BJ (cell line): ENCODE measurements around the gene FARP2. TPM values are rescaled to one million over a fixed set of nuclear protein-coding genes. Genes with fewer than 3 reads are reported as not detected.
"Not testable (repeated sequence)": the region's sequence is repeated elsewhere in the genome, so short reads cannot be mapped to it uniquely, and the experiment has no call there.

Source experiments
- CTCF ChIA-PET: fragments of 350-600 bp; formaldehyde crosslinking; extraction: SDS; loops from one replicate; lab custom pipeline; 2021; ENCODE audit warnings: antibody characterized with exemption, inconsistent platforms; lab: Yijun Ruan, JAX
- POLR2A ChIA-PET: fragments of 300-600 bp; sonication (Branson Sonifier 250); formaldehyde crosslinking; extraction: SDS; loops from one replicate; lab custom pipeline; 2021; ENCODE audit warnings: antibody characterized with exemption; lab: Charles Lee
- DNase-seq: peaks from one replicate; pipeline ENCODE4 v3.0.0-alpha.2; 2011; ENCODE audit warnings: low read depth
- H3K27me3 ChIP-seq: 2 replicates; pipeline ENCODE4 v1.6.0; 2011; ENCODE audit warnings: low read length; ENCODE audit not compliant: control insufficient read depth, insufficient read depth
- H3K36me3 ChIP-seq: 2 replicates; pipeline ENCODE4 v1.5.1; 2011; ENCODE audit warnings: low read length; ENCODE audit not compliant: control insufficient read depth, insufficient read depth
- H3K4me3 ChIP-seq: 2 replicates; pipeline ENCODE4 v1.5.1; 2011; ENCODE audit warnings: low read depth, mild to moderate bottlenecking, control low read depth, low read length
- polyA plus RNA-seq: library from polyadenylated mRNA; depleted of rRNA; stranded (reverse); fragments of >200 nt; gene quantifications from 2 replicates; pipeline ENCODE4 v1.2.3, GENCODE V29; 2011
- TF ChIP-seq, protein P1 (sequence below): IDR thresholded peaks from 2 replicates; pipeline ENCODE4 v1.5.1; 2011; ENCODE audit warnings: low read depth, mild to moderate bottlenecking, control low read depth, inconsistent platforms, low read length, moderate library complexity; ENCODE audit not compliant: insufficient read depth

Gene FARP2
- polyA plus RNA-seq, 1 experiment, result 28.7 TPM

DNA sequence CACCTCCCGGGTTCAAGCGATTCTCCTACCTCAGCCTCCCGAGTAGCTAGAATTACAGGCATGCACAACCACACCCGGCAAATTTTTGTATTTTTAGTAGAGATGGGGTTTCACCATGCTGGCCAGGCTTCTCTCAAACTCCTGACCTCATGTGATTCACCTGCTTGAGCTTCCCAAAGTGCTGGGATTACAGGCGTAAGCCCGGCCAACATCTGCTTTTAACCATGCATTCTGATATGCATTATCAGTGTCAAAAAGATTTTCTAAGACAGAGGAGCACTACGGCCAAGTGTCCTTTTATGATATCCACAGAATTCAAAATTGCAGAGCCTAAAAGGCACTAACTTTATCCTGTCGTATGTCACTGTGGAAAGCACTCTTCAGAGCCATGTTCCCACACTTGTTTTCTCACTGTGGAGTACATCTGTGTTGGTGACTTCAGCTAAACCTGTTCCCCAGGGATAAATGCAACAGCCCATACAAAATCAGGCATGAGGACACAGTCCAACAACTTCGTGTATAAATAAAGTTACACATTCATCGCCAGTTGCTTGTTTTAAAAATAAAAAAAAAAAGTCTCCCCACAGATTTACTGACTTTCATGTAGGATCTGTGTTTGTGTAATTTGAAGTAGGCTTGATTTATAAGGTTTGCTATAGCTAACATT lies 95.9 kb downstream of the FARP2 start:
- TF ChIP-seq, protein P1, sequence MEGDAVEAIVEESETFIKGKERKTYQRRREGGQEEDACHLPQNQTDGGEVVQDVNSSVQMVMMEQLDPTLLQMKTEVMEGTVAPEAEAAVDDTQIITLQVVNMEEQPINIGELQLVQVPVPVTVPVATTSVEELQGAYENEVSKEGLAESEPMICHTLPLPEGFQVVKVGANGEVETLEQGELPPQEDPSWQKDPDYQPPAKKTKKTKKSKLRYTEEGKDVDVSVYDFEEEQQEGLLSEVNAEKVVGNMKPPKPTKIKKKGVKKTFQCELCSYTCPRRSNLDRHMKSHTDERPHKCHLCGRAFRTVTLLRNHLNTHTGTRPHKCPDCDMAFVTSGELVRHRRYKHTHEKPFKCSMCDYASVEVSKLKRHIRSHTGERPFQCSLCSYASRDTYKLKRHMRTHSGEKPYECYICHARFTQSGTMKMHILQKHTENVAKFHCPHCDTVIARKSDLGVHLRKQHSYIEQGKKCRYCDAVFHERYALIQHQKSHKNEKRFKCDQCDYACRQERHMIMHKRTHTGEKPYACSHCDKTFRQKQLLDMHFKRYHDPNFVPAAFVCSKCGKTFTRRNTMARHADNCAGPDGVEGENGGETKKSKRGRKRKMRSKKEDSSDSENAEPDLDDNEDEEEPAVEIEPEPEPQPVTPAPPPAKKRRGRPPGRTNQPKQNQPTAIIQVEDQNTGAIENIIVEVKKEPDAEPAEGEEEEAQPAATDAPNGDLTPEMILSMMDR, result no peak
- ChIA-PET CTCF (no interaction called here), POLR2A (no interaction called here)
- H3K36me3 ChIP-seq, result peaks cover 2% of the 10 kb centered on the region; the same call in 1 of the 2 replicates
- no peaks in the 10 kb centered on the region for H3K27me3 ChIP-seq
- H3K4me3 ChIP-seq, result no peak overlapping the region
- DNase-seq, result no peak

DNA sequence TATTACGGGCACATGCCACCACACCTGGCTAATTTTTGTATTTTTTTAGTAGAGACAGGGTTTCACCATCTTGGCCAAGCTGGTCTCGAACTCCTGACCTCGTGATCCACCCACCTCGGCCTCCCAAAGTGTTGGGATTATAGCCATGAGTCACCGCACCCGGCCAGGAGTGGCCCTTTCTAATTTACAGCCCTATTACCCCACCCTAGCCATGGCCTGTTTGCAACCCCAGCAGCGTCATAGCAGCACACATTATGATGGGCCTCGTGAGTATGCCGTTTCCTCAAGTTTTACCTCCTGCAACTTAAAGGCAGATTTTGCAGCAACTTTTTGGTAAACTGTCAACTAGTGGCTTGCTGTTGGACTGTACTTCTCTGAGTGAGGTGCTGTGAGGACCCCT lies 97.8 kb downstream of the FARP2 start:
- H3K36me3 ChIP-seq, H3K27me3 ChIP-seq, H3K4me3 ChIP-seq, POLR2A ChIA-PET, CTCF ChIA-PET, DNase-seq: not testable (repeated sequence)

DNA sequence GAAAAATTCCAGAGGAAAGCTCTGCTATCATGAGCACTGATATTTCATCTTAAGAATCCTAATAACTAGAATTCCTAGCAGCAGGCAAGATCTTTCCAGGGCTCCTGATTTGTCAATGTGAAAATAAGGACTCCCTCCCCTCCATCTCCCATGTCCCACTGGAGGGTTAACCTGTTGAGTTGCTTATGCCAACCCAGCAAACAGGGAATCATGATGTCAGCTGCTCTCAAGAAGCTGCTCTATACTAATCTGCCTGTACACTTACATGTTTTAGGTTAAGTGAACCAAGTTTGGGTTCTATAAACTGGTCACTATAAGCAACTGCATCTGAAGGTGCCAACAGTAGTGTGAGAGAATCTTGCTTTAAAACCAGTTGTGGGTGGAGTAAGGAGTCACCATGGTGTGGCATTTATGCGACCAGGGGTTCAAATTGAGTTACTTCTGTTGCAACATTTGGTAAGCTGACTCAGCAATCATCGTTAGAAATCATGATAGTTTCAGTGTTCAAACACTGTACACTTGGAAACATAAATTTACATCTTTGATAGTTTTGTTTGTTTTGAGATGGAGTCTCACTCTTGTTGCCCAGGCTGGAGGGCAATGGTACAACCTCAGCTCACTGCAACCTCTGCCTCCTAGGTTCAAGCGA lies 98.9 kb downstream of the FARP2 start:
- Histone ChIP-seq H3K4me3 (no peak overlapping the region), H3K36me3 (no peaks in the 10 kb centered on the region), H3K27me3 (no peaks in the 10 kb centered on the region)
- DNase-seq, result no peak
- TF ChIP-seq, protein P1, result no peak
- CTCF ChIA-PET, result no interaction called here
- POLR2A ChIA-PET, result no interaction called here

DNA sequence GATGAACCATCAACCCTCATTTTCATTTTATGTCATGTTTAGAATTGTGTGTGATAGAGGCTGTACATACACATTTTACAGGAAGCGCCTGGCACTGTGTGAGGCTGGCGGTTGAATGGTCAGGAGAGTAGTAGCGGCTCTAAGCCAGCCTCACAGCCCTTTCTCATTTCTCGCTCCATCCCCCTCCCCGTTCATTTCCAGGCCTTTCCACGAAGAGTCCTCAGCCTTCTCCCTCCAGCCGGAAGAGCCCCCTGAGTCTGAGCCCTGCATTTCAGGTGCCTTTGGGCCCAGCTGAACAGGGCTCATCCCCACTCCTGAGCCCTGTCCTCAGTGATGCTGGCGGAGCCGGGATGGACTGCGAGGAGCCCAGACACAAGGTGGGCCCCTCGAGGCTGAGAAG lies 100.5 kb downstream of the FARP2 start:
- Histone ChIP-seq H3K36me3 (no peaks in the 10 kb centered on the region), H3K27me3 (no peaks in the 10 kb centered on the region), H3K4me3 (no peak overlapping the region)
- DNase-seq, result no peak
- ChIA-PET CTCF (no interaction called here), POLR2A (no interaction called here)
- TF ChIP-seq, protein P1, result no peak

DNA sequence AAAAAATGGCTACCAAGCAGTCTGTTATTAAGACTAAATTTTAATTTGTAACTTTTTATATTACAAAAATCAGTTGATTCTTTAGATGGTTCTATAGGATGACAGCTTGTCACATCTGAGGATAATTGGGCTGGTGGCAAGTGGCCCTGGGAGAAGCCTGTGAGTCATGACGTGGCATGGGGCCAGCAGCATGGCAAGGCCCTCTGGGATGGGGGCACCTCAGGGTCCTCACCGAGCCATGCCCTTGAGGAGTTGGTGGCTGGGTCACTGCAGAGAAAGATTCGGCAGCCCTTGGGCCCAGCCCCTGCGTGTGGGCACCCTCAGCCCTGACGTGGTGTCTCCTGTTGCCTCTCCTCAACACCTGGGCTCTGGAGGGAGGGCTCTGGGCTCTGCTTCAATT lies 102.6 kb downstream of the FARP2 start:
- H3K27me3 ChIP-seq, result no peaks in the 10 kb centered on the region
- H3K4me3 ChIP-seq, result no peak overlapping the region
- ChIA-PET POLR2A (no interaction called here), CTCF (no interaction called here)
- no peak for DNase-seq
- TF ChIP-seq, protein P1, result no peak
- H3K36me3 ChIP-seq, result peaks cover 2% of the 10 kb centered on the region; the same call in 1 of the 2 replicates
